Measurements from ENCODE around the gene EEFSEC.

Gene EEFSEC

GRCh38 chr3:128351546-128351945 is 198.3 kb downstream of the EEFSEC start:
- TF ChIP-seq POLR2AphosphoS5 (IDR thresholded peaks at IDR 0.05; ENCODE audit: low read depth) (no peak), GABPA (IDR thresholded peaks at IDR 0.05; ENCODE audit: low read depth) (no peak), CTCF (IDR thresholded peaks at IDR 0.05; ENCODE audit: insufficient read depth, low read length) (no peak), REST (IDR thresholded peaks at IDR 0.05; ENCODE audit: insufficient replicate concordance, low read depth) (no peak), SPI1 (IDR thresholded peaks at IDR 0.05; ENCODE audit: borderline replicate concordance, low read depth) (no peak)
- no peak for DNase-seq (ENCODE audit: low read depth in 1 of 2, low spot score in 1 of 2)
- H3K27ac ChIP-seq (replicated peaks) = no peak overlapping the region
- H3K4me3 ChIP-seq (replicated peaks; ENCODE audit: insufficient read depth, low read length) = no peak overlapping the region
- no peaks in the 10 kb centered on the region for H3K27me3 ChIP-seq (ENCODE audit: insufficient read depth, poor library complexity, severe bottlenecking)

GRCh38 chr3:128352326-128352725 is 199.0 kb downstream of the EEFSEC start:
- Histone ChIP-seq H3K4me3 (replicated peaks; ENCODE audit: insufficient read depth, low read length) (no peak overlapping the region), H3K27me3 (ENCODE audit: insufficient read depth, poor library complexity, severe bottlenecking) (no peaks in the 10 kb centered on the region), H3K27ac (replicated peaks) (no peak overlapping the region)
- DNase-seq (ENCODE audit: low read depth in 1 of 2, low spot score in 1 of 2) = no peak
- TF ChIP-seq SPI1 (IDR thresholded peaks at IDR 0.05; ENCODE audit: borderline replicate concordance, low read depth) (no peak), CTCF (IDR thresholded peaks at IDR 0.05; ENCODE audit: insufficient read depth, low read length) (no peak), REST (IDR thresholded peaks at IDR 0.05; ENCODE audit: insufficient replicate concordance, low read depth) (no peak), POLR2AphosphoS5 (IDR thresholded peaks at IDR 0.05; ENCODE audit: low read depth) (no peak), GABPA (IDR thresholded peaks at IDR 0.05; ENCODE audit: low read depth) (no peak)

GRCh38 chr3:128353361-128353965 is 200.2 kb downstream of the EEFSEC start:
- Histone ChIP-seq H3K27me3 (ENCODE audit: insufficient read depth, poor library complexity, severe bottlenecking) (no peaks in the 10 kb centered on the region), H3K27ac (replicated peaks) (no peak overlapping the region), H3K4me3 (replicated peaks; ENCODE audit: insufficient read depth, low read length) (no peak overlapping the region)
- no peak for DNase-seq (ENCODE audit: low read depth in 1 of 2, low spot score in 1 of 2)
- TF ChIP-seq CTCF (IDR thresholded peaks at IDR 0.05; ENCODE audit: insufficient read depth, low read length) (no peak), GABPA (IDR thresholded peaks at IDR 0.05; ENCODE audit: low read depth) (no peak), POLR2AphosphoS5 (IDR thresholded peaks at IDR 0.05; ENCODE audit: low read depth) (no peak)

Measured in HL-60 (cell line).